ENCODE data around the gene POLR1A. TPM values are rescaled to one million over a fixed set of nuclear protein-coding genes. Genes with fewer than 3 reads are reported as not detected.

POLR1A gene
- total RNA-seq, 4 donors from 2014 or later, result 9.0 to 22.0 (median 15.8) TPM

GRCh38 chr2:86139981-86140380 lies 34.3 kb upstream of the POLR1A start:
- TF ChIP-seq CTCF (IDR thresholded peaks at IDR 0.05; ENCODE audit: low read depth), result no peak

- no peak for TF ChIP-seq CTCF (IDR thresholded peaks at IDR 0.05; ENCODE audit: low read depth)
Measured at GRCh38 chr2:86138736-86139625, 33.3 kb upstream of the POLR1A start.

- no peak for TF ChIP-seq CTCF (IDR thresholded peaks at IDR 0.05; ENCODE audit: low read depth)
Measured at GRCh38 chr2:86136141-86136540, 30.5 kb upstream of the POLR1A start.

GRCh38 chr2:86135653-86136052 lies 30.0 kb upstream of the POLR1A start:
- no peak for TF ChIP-seq CTCF (IDR thresholded peaks at IDR 0.05; ENCODE audit: low read depth)

GRCh38 chr2:86134709-86135108 lies 29.0 kb upstream of the POLR1A start:
- TF ChIP-seq CTCF (IDR thresholded peaks at IDR 0.05; ENCODE audit: low read depth), result no peak

- no peak for TF ChIP-seq CTCF (IDR thresholded peaks at IDR 0.05; ENCODE audit: low read depth)
Measured at GRCh38 chr2:86124683-86125082, 19.0 kb upstream of the POLR1A start.

- TF ChIP-seq CTCF (IDR thresholded peaks at IDR 0.05; ENCODE audit: low read depth), result no peak
Measured at GRCh38 chr2:86123328-86123925, 17.7 kb upstream of the POLR1A start.
